Stomach smooth muscle (tissue), 2 donors: ENCODE results near the gene TENT5C.

Experiments
- H3K27ac ChIP-seq: one replicate; pipeline ENCODE4 v1.7.0; 2013; ENCODE audit warnings: mild to moderate bottlenecking, low read length, inconsistent platforms
- H3K27me3 ChIP-seq, 2 donors: one replicate each; pipeline ENCODE4 v1.7.0; 2013; ENCODE audit warnings: low read length in 2 of 2; ENCODE audit not compliant: insufficient read depth in 2 of 2, control insufficient read depth in 1 of 2
- H3K36me3 ChIP-seq, 2 donors: one replicate each; pipeline ENCODE4 v1.7.0; 2013; ENCODE audit warnings: low read length in 2 of 2; ENCODE audit not compliant: control insufficient read depth in 2 of 2, insufficient read depth in 2 of 2
- H3K4me1 ChIP-seq: one replicate; pipeline ENCODE4 v1.7.0; 2013; ENCODE audit warnings: low read length; ENCODE audit not compliant: control insufficient read depth, insufficient read depth
- H3K4me3 ChIP-seq, 2 donors: one replicate each; pipeline ENCODE4 v1.7.0; 2013; ENCODE audit warnings: low read length in 2 of 2
- H3K9ac ChIP-seq, 2 donors: one replicate each; pipeline ENCODE4 v1.7.0; 2013; ENCODE audit warnings: low read length in 2 of 2, mild to moderate bottlenecking in 1 of 2
- H3K9me3 ChIP-seq, 2 donors: one replicate each; pipeline ENCODE4 v1.7.0; 2013; ENCODE audit warnings: low read length in 2 of 2; ENCODE audit not compliant: control insufficient read depth in 2 of 2
- donor health status: healthy.
- donor health status: Pancreatic carcinoma.

Gene TENT5C

GRCh38 chr1:117656202-117656641 lies 50.4 kb downstream of the TENT5C start:
- Histone ChIP-seq H3K9me3 (peaks cover 0 to 2% of the 10 kb centered on the region in 2 donors), H3K36me3 (no peaks in the 10 kb centered on the region), H3K27me3 (no peaks in the 10 kb centered on the region), H3K9ac (no peak overlapping the region), H3K27ac (no peak overlapping the region), H3K4me1 (peaks cover 2% of the 10 kb centered on the region), H3K4me3 (no peak overlapping the region)

- Histone ChIP-seq H3K27me3 (no peaks in the 10 kb centered on the region), H3K4me3 (no peak overlapping the region), H3K36me3 (no peaks in the 10 kb centered on the region)
These were observed 51.2 kb downstream of the TENT5C start for GRCh38 chr1:117657031-117657430.

GRCh38 chr1:117657949-117658660 lies 52.3 kb downstream of the TENT5C start:
- Histone ChIP-seq H3K9ac (no peak overlapping the region), H3K9me3 (peaks cover 0 to 2% of the 10 kb centered on the region in 2 donors), H3K27ac (no peak overlapping the region), H3K4me1 (peaks cover 2% of the 10 kb centered on the region), H3K4me3 (no peak overlapping the region), H3K36me3 (no peaks in the 10 kb centered on the region), H3K27me3 (no peaks in the 10 kb centered on the region)

More at GRCh38 chr1:117657031-117657430, 51.2 kb downstream of the TENT5C start:
- Histone ChIP-seq H3K27ac (no peak overlapping the region), H3K9ac (no peak overlapping the region), H3K9me3 (no peaks in the 10 kb centered on the region), H3K4me1 (peaks cover 2% of the 10 kb centered on the region)

- H3K27me3 ChIP-seq, result no peaks in the 10 kb centered on the region
- H3K36me3 ChIP-seq, result no peaks in the 10 kb centered on the region
- H3K27ac ChIP-seq, result no peak overlapping the region
- H3K4me1 ChIP-seq, result no peaks in the 10 kb centered on the region
- peaks cover 0 to 3% of the 10 kb centered on the region in 2 donors for H3K9me3 ChIP-seq
- H3K9ac ChIP-seq, result no peak overlapping the region
- H3K4me3 ChIP-seq, result no peak overlapping the region
These were observed 52.8 kb downstream of the TENT5C start for GRCh38 chr1:117658676-117659075.

GRCh38 chr1:117659550-117660270 lies 53.9 kb downstream of the TENT5C start:
- Histone ChIP-seq H3K27ac (no peak overlapping the region), H3K9ac (no peak overlapping the region), H3K4me3 (no peak overlapping the region), H3K27me3 (no peaks in the 10 kb centered on the region), H3K9me3 (peaks cover 0 to 3% of the 10 kb centered on the region in 2 donors), H3K4me1 (no peaks in the 10 kb centered on the region), H3K36me3 (no peaks in the 10 kb centered on the region)

- Histone ChIP-seq H3K9ac (no peak overlapping the region), H3K27me3 (no peaks in the 10 kb centered on the region), H3K4me3 (no peak overlapping the region), H3K27ac (no peak overlapping the region), H3K9me3 (peaks cover 0 to 3% of the 10 kb centered on the region in 2 donors), H3K36me3 (no peaks in the 10 kb centered on the region), H3K4me1 (no peaks in the 10 kb centered on the region)
These were observed 54.6 kb downstream of the TENT5C start for GRCh38 chr1:117660271-117660965.

- no peaks in the 10 kb centered on the region for H3K36me3 ChIP-seq
- H3K4me1 ChIP-seq, result no peaks in the 10 kb centered on the region
- peaks cover 0 to 3% of the 10 kb centered on the region in 2 donors for H3K9me3 ChIP-seq
- no peaks in the 10 kb centered on the region for H3K27me3 ChIP-seq
- no peak overlapping the region for H3K4me3 ChIP-seq
- no peak overlapping the region for H3K27ac ChIP-seq
- no peak overlapping the region for H3K9ac ChIP-seq
These were observed 55.2 kb downstream of the TENT5C start for GRCh38 chr1:117661027-117661426.

GRCh38 chr1:117662667-117663066 lies 56.8 kb downstream of the TENT5C start:
- Histone ChIP-seq H3K4me1 (no peaks in the 10 kb centered on the region), H3K4me3 (no peak overlapping the region)

GRCh38 chr1:117663156-117663902 lies 57.5 kb downstream of the TENT5C start:
- no peak overlapping the region for H3K4me3 ChIP-seq
- H3K36me3 ChIP-seq, result no peaks in the 10 kb centered on the region
- no peak overlapping the region for H3K9ac ChIP-seq
- H3K4me1 ChIP-seq, result no peaks in the 10 kb centered on the region
- H3K9me3 ChIP-seq, result peaks cover 0 to 3% of the 10 kb centered on the region in 2 donors
- H3K27me3 ChIP-seq, result no peaks in the 10 kb centered on the region
- H3K27ac ChIP-seq, result no peak overlapping the region

More at GRCh38 chr1:117662667-117663066, 56.8 kb downstream of the TENT5C start:
- Histone ChIP-seq H3K36me3 (no peaks in the 10 kb centered on the region), H3K9me3 (peaks cover 0 to 3% of the 10 kb centered on the region in 2 donors), H3K27ac (no peak overlapping the region), H3K27me3 (no peaks in the 10 kb centered on the region), H3K9ac (no peak overlapping the region)

- Histone ChIP-seq H3K4me1 (peaks cover 1% of the 10 kb centered on the region), H3K36me3 (no peaks in the 10 kb centered on the region), H3K4me3 (no peak overlapping the region), H3K27me3 (no peaks in the 10 kb centered on the region), H3K9ac (no peak overlapping the region), H3K27ac (no peak overlapping the region), H3K9me3 (peaks cover 0 to 3% of the 10 kb centered on the region in 2 donors)
These were observed 58.5 kb downstream of the TENT5C start for GRCh38 chr1:117664314-117664713.
